ENCODE measurements around the gene CLEC2A. TPM values are rescaled to one million over a fixed set of nuclear protein-coding genes. Genes with fewer than 3 reads are reported as not detected.
"Not testable (repeated sequence)": the region's sequence is repeated elsewhere in the genome, so short reads cannot be mapped to it uniquely, and the experiment has no call there.

CLEC2A gene
- total and polyA plus RNA-seq, 2 donors (not counting 3 experiments of a cell fraction or from before 2014, with no cell fraction given): not detected

GRCh38 chr12:9957834-9958233 is 25.7 kb upstream of the CLEC2A start:
- intact Hi-C loops (cut with micrococcal nuclease): no loop called here
- DNase-seq (ENCODE audit: low read depth, low spot score): no peak
- no peak overlapping the region for H3K27ac ChIP-seq (ENCODE audit: insufficient read depth, low read depth, low read length)
- H2AFZ ChIP-seq (ENCODE audit: low read depth, low read length): no peak overlapping the region
- H3K36me3 ChIP-seq (ENCODE audit: control insufficient read depth in 2 of 2, extremely low read depth in 1 of 2, insufficient read depth in 2 of 2, low read length in 2 of 2): no peaks in the 10 kb centered on the region
- H3K9me1 ChIP-seq (replicated peaks; ENCODE audit: control insufficient read depth, extremely low read depth, insufficient read depth, low read length): no peaks in the 10 kb centered on the region
- no peak overlapping the region for H3K4me3 ChIP-seq (replicated peaks in 1 of 3; ENCODE audit: insufficient read depth in 1 of 3, low read depth in 1 of 3, low read length in 3 of 3)
- no peak for TF ChIP-seq FOS (IDR thresholded peaks at IDR 0.05; ENCODE audit: borderline replicate concordance, insufficient read depth, low read length)
- no peak for TF ChIP-seq GATA2 (IDR thresholded peaks at IDR 0.05; ENCODE audit: insufficient read depth, insufficient read length, low read depth, low read length)
- TF ChIP-seq JUN (IDR thresholded peaks at IDR 0.05; ENCODE audit: borderline replicate concordance, insufficient read depth, insufficient read length, low read depth): no peak
- TF ChIP-seq, protein P1, sequence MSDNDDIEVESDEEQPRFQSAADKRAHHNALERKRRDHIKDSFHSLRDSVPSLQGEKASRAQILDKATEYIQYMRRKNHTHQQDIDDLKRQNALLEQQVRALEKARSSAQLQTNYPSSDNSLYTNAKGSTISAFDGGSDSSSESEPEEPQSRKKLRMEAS (IDR thresholded peaks at IDR 0.05; ENCODE audit: insufficient read depth, insufficient read length): no peak
- no peak for TF ChIP-seq EZH2 (IDR thresholded peaks at IDR 0.05; ENCODE audit: borderline replicate concordance, low read depth, low read length, severe bottlenecking)
- TF ChIP-seq POLR2AphosphoS5 (IDR thresholded peaks at IDR 0.05; ENCODE audit: insufficient read depth, low read depth, low read length): no peak
- no peak for TF ChIP-seq CTCF (IDR thresholded peaks at IDR 0.05; ENCODE audit: extremely low read depth in 1 of 2, insufficient read depth in 1 of 2, low read depth in 1 of 2, low read length in 2 of 2)
- TF ChIP-seq POLR2A (IDR thresholded peaks at IDR 0.05; ENCODE audit: low read depth, low read length): no peak
- no peak for TF ChIP-seq MYC (IDR thresholded peaks at IDR 0.05; ENCODE audit: low read depth, low read length)
- no TSS peak for BruUV-seq (replicated peaks)
- ChIA-PET POLR2A (no interaction called here), CTCF (interaction anchor here (1.0 kb wide), 1 partner anchor 33 kb away, joined by 3 read pairs; no protein-coding TSS in a partner anchor)
- no peak overlapping the region for H3K4me2 ChIP-seq (ENCODE audit: insufficient read depth, low read length)
- H3K9me3 ChIP-seq (replicated peaks; ENCODE audit: control insufficient read depth, insufficient read depth, low read length): no peaks in the 10 kb centered on the region
- dilution Hi-C loops (cut with MboI; ENCODE audit: extremely low pct_ligation_motif_present, low sequenced_read_pairs): no loop called here
- H3K9ac ChIP-seq (replicated peaks; ENCODE audit: extremely low read depth, insufficient read depth, low read length): no peak overlapping the region
- no peaks in the 10 kb centered on the region for H4K20me1 ChIP-seq (replicated peaks; ENCODE audit: control insufficient read depth, extremely low read depth, insufficient read depth, low read length)
- no peaks in the 10 kb centered on the region for H3K4me1 ChIP-seq (ENCODE audit: control insufficient read depth, extremely low read depth, insufficient read depth, low read length)
- peaks cover 0 to 3% of the 10 kb centered on the region in 2 experiments for H3K27me3 ChIP-seq (ENCODE audit: control insufficient read depth in 2 of 2, insufficient read depth in 2 of 2, low read length in 2 of 2)
- no peak for FAIRE-seq
- no peaks in the 10 kb centered on the region for H3K79me2 ChIP-seq (ENCODE audit: control insufficient read depth, insufficient read depth, low read length)

DNA sequence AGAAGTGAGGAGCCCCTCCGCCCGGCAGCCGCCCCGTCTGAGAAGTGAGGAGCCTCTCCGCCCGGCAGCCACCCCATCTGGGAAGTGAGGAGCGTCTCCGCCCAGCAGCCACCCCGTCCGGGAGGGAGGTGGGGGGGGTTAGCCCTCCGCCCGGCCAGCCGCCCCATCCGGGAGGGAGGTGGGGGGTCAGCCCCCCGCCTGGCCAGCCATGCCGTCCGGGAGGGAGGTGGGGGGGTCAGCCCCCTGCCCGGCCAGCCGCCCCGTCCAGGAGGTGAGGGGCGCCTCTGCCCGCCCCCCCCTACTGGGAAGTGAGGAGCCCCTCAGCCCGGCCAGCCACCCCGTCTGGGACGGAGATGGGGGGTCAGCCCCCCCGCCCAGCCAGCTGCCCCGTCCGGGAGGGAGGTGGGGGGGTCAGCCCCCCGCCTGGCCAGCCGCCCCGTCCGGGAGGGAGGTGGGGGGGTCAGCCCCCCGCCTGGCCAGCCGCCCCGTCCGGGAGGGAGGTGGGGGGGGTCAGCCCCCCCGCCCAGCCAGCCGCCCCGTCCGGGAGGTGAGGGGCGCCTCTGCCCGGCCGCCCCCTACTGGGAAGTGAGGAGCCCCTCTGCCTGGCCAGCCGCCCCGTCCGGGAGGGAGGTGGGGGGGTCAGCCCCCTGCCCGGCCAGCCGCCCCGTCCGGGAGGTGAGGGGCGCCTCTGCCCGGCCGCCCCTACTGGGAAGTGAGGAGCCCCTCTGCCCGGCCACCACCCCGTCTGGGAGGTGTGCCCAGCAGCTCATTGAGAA is 21.0 kb upstream of the CLEC2A start:
- H3K4me1 ChIP-seq (ENCODE audit: control insufficient read depth, extremely low read depth, insufficient read depth, low read length); POLR2A ChIA-PET; H2AFZ ChIP-seq (ENCODE audit: low read depth, low read length); CTCF ChIA-PET; H3K36me3 ChIP-seq (ENCODE audit: control insufficient read depth in 2 of 2, extremely low read depth in 1 of 2, insufficient read depth in 2 of 2, low read length in 2 of 2); H3K9ac ChIP-seq (replicated peaks; ENCODE audit: extremely low read depth, insufficient read depth, low read length); H3K4me3 ChIP-seq (replicated peaks in 1 of 3; ENCODE audit: insufficient read depth in 1 of 3, low read depth in 1 of 3, low read length in 3 of 3); H3K27ac ChIP-seq (ENCODE audit: insufficient read depth, low read depth, low read length); H3K79me2 ChIP-seq (ENCODE audit: control insufficient read depth, insufficient read depth, low read length); DNase-seq (ENCODE audit: low read depth, low spot score); H3K9me3 ChIP-seq (replicated peaks; ENCODE audit: control insufficient read depth, insufficient read depth, low read length); H3K9me1 ChIP-seq (replicated peaks; ENCODE audit: control insufficient read depth, extremely low read depth, insufficient read depth, low read length); FAIRE-seq; dilution Hi-C loops (cut with MboI; ENCODE audit: extremely low pct_ligation_motif_present, low sequenced_read_pairs); H4K20me1 ChIP-seq (replicated peaks; ENCODE audit: control insufficient read depth, extremely low read depth, insufficient read depth, low read length); BruUV-seq (replicated peaks); H3K4me2 ChIP-seq (ENCODE audit: insufficient read depth, low read length); intact Hi-C loops (cut with micrococcal nuclease): not testable (repeated sequence)
- peaks cover 9 to 11% of the 10 kb centered on the region in 2 experiments for H3K27me3 ChIP-seq (ENCODE audit: control insufficient read depth in 2 of 2, insufficient read depth in 2 of 2, low read length in 2 of 2)
